ENCODE measurements around the gene TBC1D23.
"Not testable (repeated sequence)": the region's sequence is repeated elsewhere in the genome, so short reads cannot be mapped to it uniquely, and the experiment has no call there.

Gene TBC1D23

GRCh38 chr3:100348727-100349126 lies 87.9 kb downstream of the TBC1D23 start:
- DNase-seq (ENCODE audit: low read depth in 1 of 2, low spot score in 1 of 2) = no peak

GRCh38 chr3:100351770-100352169 lies 91.0 kb downstream of the TBC1D23 start:
- DNase-seq (ENCODE audit: low read depth in 1 of 2, low spot score in 1 of 2) = not testable (repeated sequence)

DNA sequence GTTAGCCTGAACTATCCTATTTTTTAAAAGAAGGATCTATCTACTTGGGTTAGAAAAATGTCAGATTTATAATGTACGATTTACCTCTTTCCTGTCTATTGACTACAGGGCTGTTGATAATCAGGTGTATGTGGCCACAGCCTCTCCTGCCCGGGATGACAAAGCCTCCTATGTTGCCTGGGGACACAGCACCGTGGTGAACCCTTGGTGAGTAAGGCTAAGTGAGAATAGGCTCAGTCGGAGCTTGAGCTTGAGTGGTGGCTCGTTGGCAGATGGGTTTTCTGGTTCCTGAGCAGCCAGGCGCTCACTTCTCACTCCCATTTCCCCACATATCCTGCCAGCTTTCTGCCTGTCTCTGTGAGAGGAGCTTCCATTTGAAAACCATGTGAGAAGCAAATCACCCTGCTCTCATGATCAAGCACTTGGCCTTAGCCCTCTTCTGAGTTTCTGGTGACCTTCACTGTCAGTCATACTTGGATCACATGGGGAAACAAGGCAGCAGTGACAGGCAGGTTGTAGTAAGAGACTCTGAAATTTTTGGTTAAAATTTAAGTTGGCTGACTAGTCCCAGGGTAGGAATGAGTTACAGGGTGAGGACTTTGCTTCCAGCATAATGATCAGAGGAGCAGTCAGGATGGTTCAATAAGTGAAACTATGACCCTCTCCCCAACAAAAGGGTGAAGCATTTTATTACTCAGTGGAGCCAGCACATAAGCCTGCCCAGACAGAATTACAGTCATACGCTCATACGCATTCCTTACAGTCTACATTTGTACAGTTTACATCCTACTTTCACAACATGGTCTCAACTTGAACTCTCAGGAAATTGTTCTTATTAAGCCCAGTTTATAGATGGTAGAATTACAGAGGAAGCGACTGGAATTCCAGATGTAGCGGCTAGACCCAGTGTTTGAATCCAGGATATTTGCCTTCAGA lies 91.8 kb downstream of the TBC1D23 start:
- DNase-seq (ENCODE audit: low read depth in 1 of 2, low spot score in 1 of 2) = no peak

DNA sequence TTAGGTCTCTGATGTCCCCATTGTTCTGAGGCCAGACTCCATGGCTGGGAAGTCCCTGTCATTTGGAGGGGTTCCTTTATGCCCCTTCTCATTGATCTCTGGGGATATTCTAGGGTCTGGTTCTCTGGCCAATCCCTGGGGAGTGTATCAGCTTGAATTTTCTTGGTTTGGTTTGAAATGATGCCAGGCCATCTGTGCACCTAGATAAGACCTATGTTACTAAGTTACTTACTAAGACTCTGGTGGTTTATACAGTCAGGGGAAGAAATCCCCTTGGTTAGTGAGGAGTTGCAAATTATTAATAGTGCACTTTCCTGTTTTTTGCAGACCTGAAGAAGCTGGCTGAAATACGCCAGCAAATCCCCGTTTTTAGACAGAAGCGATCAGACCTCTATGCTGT lies 94.1 kb downstream of the TBC1D23 start:
- DNase-seq (ENCODE audit: low read depth in 1 of 2, low spot score in 1 of 2) = no peak

GRCh38 chr3:100358413-100358812 lies 97.6 kb downstream of the TBC1D23 start:
- DNase-seq (ENCODE audit: low read depth in 1 of 2, low spot score in 1 of 2) = no peak

DNA sequence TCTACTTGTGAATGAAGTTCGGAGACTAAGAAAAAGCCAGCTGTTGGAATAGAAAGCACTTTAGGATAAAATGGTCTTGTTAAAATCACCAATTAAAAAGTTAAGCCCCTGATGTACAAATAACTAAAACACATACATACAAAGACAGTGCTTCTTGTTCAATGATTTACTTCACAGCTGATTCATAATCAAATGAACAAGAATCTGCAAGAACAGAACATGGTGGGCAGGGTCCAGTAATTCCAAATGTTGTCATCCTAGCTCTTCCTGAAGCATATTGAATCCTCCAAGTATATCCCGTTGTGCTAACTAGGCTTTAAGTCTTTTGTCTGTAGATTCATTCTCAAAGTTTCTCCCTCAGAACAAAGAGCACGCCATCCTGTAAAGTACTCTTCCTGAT lies 98.2 kb downstream of the TBC1D23 start:
- DNase-seq (ENCODE audit: low read depth in 1 of 2, low spot score in 1 of 2) = no peak

GRCh38 chr3:100360757-100361496 lies 100.1 kb downstream of the TBC1D23 start:
- no peak for DNase-seq (ENCODE audit: low read depth in 1 of 2, low spot score in 1 of 2)

GRCh38 chr3:100361897-100362296 lies 101.1 kb downstream of the TBC1D23 start:
- DNase-seq (ENCODE audit: low read depth in 1 of 2, low spot score in 1 of 2) = no peak

- no peak for DNase-seq (ENCODE audit: low read depth in 1 of 2, low spot score in 1 of 2)
Measured at GRCh38 chr3:100364421-100364820, 103.6 kb downstream of the TBC1D23 start.

DNA sequence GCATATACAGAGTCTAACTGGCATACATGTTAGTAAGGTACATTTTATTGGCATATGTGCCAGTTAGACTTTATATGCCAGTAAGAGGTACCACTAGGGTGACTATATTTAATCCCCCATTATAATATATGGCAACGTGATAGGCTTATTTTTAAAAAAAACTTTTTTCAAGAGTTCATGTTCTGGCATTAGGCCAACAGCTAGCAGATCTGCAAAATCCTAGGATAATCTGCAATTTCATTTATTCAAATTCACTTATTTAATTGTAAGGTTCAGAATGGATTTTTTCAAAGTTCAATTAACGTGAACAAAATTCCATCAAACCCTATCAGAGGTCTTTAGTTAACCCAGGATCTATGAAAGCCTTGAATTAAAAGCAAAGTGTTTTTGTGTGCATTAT lies 105.6 kb downstream of the TBC1D23 start:
- DNase-seq (ENCODE audit: low read depth in 1 of 2, low spot score in 1 of 2) = no peak

GRCh38 chr3:100368441-100368840 lies 107.6 kb downstream of the TBC1D23 start:
- DNase-seq (ENCODE audit: low read depth in 1 of 2, low spot score in 1 of 2) = no peak

DNA sequence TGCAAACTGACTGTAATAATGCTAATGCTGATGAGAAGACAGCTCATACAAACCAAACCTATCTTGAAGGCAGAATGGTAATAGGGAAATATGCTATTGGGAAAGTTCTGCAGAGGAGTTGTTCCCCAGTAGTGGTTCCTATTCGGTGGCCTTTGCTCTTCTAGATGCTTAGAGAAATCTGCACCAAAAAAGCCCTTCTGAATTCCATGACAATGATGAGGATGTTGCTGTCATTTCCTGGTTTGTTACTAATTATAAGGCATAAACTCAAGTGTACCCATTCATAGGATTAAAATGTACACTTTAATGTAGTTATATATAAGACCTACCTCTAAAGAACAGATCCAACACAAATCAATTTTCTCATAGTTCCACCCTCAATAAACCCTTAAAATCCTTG lies 110.0 kb downstream of the TBC1D23 start:
- DNase-seq (ENCODE audit: low read depth in 1 of 2, low spot score in 1 of 2) = no peak

DNA sequence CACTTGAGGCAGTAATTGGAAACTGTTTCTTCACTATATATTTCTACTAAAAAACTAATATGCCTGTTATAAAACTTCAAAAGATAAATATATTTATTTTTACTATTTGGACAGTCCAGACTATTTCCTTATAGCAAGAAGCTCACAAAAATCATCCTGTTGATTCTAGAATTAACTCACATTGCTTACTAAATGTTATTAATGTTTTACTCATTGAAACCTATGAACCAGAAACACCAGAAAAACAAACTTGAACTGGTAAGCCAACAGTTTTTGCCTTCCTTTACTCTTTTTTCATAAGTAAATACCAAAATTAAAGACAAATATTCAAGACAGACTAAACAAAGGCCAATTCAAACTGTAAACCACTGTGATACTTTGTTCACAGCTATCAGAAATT lies 113.7 kb downstream of the TBC1D23 start:
- DNase-seq (ENCODE audit: low read depth in 1 of 2, low spot score in 1 of 2) = no peak

All from stimulated activated CD4-positive, alpha-beta T cell treated with anti-CD3 and anti-CD28 coated beads, Interleukin-15, amount 100 ng/mL, for 1 hour (primary cell).